ENCODE data around the gene C2orf76. TPM values are rescaled to one million over a fixed set of nuclear protein-coding genes. Genes with fewer than 3 reads are reported as not detected.

C2orf76 gene
- total and polyA plus RNA-seq, 2 of the 4 experiments (the other 2 are of a cell fraction): 10.6 to 12.6 TPM

GRCh38 chr2:119367472-119368099 lies 952 bp upstream of the C2orf76 start:
- Histone ChIP-seq H3K36me3 (ENCODE audit: control insufficient read depth, insufficient read depth, low read length) (peaks cover 29% of the 10 kb centered on the region), H4K5ac (ENCODE audit: low read depth, low read length) (no peak overlapping the region), H2AK9ac (replicated peaks; ENCODE audit: low read depth, low read length, poor library complexity) (peak overlapping the region; percentile 94), H3K14ac (replicated peaks; ENCODE audit: low read depth, low read length) (peak overlapping the region; percentile 30; the same call in 1 of the 2 replicates), H3K9me3 (ENCODE audit: control insufficient read depth, insufficient read depth, low read length) (no peaks in the 10 kb centered on the region), H4K91ac (ENCODE audit: insufficient read depth, low read depth, low read length) (peak overlapping the region; percentile 25), H3K27ac (ENCODE audit: insufficient read depth, low read length) (peak overlapping the region; percentile 35), H2BK120ac (ENCODE audit: low read depth, low read length) (no peak overlapping the region), H2BK15ac (ENCODE audit: low read depth, low read length) (no peak overlapping the region), H2BK5ac (ENCODE audit: low read depth, low read length, poor library complexity, severe bottlenecking) (peak overlapping the region; percentile 43), H3K4me1 (ENCODE audit: control insufficient read depth, insufficient read depth, low read length) (peaks cover 8% of the 10 kb centered on the region), H3K79me1 (ENCODE audit: low read depth in 1 of 2, low read length in 2 of 2) (peaks cover 38 to 51% of the 10 kb centered on the region in 2 experiments), H3K56ac (ENCODE audit: extremely low read depth, insufficient read depth, low read length) (peak overlapping the region; percentile 48; the same call in 1 of the 2 replicates), H3K9ac (ENCODE audit: low read depth, low read length) (peak overlapping the region; percentile 48), H2AK5ac (ENCODE audit: low read depth, low read length) (no peak overlapping the region), H4K8ac (ENCODE audit: low read depth in 2 of 2, low read length in 2 of 2) (peak overlapping the region in 1 of 2 experiments; percentile 72; a peak in 2 of 4 replicates), H3K4me3 (ENCODE audit: insufficient read depth, low read depth, low read length) (peak overlapping the region; percentile 59), H3K27me3 (ENCODE audit: control insufficient read depth, insufficient read depth, low read length) (no peaks in the 10 kb centered on the region), H2BK20ac (ENCODE audit: low read depth, low read length) (no peak overlapping the region), H3K23ac (ENCODE audit: low read depth, low read length) (peak overlapping the region; percentile 79; the same call in 1 of the 2 replicates), H3K4ac (ENCODE audit: low read depth, low read length) (peak overlapping the region; percentile 56; the same call in 1 of the 2 replicates), H4K20me1 (ENCODE audit: insufficient read depth, low read length) (peaks cover 14% of the 10 kb centered on the region; the same call in 1 of the 2 replicates), H3K9me1 (ENCODE audit: insufficient read depth, low read length) (peaks cover 13% of the 10 kb centered on the region; the same call in 1 of the 2 replicates), H2AFZ (replicated peaks; ENCODE audit: low read length, poor library complexity) (peak overlapping the region; percentile 98), H3K4me2 (ENCODE audit: low read depth, low read length) (peak overlapping the region; percentile 39), H3K18ac (ENCODE audit: low read depth, low read length) (no peak overlapping the region)
- intact Hi-C loops (cut with micrococcal nuclease): loop anchor here (5.0 kb wide), 1 partner anchor 145 kb away; the partner anchor contains the start of gene STEAP3
- DNase-seq: no peak
- dilution Hi-C loops (cut with HindIII; ENCODE audit: low sequenced_read_pairs, unreplicated experiment): no loop called here
- TF ChIP-seq FOS (IDR thresholded peaks at IDR 0.05; ENCODE audit: low read depth, low read length) (no peak), MAZ (IDR thresholded peaks at IDR 0.05; ENCODE audit: borderline replicate concordance, low read depth, low read length) (no peak), CTCF (conservative IDR thresholded peaks at IDR 0.05; ENCODE audit: low read depth, low read length) (no peak)
- 2% methylated on average over 9 of the region's 32 CpGs; no CpG with 5 or more reads in 1 of the 2 experiments for WGBS, 2 experiments (ENCODE audit: extremely low coverage in 2 of 2, insufficient read length in 1 of 2)
- ChIA-PET CTCF (no interaction called here), POLR2A (ENCODE audit: unreplicated experiment) (no interaction called here)
- ATAC-seq (ENCODE audit: low read depth): peak; percentile 48
- in situ Hi-C loops (cut with MboI; ENCODE audit: low sequenced_read_pairs): no loop called here
- no TSS peak for BruUV-seq (replicated peaks)
